C4-2B (cell line): ENCODE data around the gene PRSS56.

Experiments
- ZFX ChIP-seq: fragments of 450-650 bp; IDR thresholded peaks from 2 replicates; pipeline ENCODE4 v1.6.1; 2017
- TF ChIP-seq, protein P1 (sequence below): fragments of 450-650 bp; conservative IDR thresholded peaks from 2 replicates; pipeline ENCODE4 v1.5.1; 2017; ENCODE audit warnings: mild to moderate bottlenecking

DNA sequence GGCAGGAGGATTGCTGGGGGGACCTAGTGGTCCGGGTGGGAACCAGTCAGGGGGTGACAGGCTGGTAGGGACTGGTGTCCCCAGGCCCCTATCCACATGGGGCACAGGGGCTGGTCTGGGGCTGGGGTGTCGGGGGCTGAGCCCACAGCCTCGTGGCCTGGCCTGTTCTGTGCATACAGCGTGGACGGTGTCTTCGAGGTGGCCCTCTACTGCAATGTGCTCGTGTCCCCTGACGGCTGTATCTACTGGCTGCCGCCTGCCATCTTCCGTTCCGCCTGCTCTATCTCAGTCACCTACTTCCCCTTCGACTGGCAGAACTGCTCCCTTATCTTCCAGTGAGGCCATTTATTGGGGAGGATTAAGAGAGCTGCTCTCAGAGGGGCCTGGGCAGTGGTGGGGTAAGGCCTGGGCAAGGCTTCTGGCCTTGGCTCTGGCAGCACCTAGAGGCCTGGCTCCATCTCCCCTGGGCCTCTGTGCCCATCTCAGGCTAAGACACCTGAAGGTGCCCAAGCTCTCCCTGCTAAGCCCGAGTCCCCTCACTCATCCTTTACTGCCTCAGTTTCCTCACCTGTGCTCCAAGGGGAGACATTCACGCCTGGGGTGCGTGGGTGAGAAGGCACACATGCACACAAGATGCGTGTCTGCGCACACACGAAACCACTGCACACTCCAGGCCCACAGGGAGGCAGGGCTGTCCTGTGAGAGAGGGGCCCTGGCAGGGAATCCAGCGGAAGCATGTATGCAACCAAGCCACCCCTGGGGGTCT lies 21.2 kb downstream of the PRSS56 start:
- TF ChIP-seq, protein P1, sequence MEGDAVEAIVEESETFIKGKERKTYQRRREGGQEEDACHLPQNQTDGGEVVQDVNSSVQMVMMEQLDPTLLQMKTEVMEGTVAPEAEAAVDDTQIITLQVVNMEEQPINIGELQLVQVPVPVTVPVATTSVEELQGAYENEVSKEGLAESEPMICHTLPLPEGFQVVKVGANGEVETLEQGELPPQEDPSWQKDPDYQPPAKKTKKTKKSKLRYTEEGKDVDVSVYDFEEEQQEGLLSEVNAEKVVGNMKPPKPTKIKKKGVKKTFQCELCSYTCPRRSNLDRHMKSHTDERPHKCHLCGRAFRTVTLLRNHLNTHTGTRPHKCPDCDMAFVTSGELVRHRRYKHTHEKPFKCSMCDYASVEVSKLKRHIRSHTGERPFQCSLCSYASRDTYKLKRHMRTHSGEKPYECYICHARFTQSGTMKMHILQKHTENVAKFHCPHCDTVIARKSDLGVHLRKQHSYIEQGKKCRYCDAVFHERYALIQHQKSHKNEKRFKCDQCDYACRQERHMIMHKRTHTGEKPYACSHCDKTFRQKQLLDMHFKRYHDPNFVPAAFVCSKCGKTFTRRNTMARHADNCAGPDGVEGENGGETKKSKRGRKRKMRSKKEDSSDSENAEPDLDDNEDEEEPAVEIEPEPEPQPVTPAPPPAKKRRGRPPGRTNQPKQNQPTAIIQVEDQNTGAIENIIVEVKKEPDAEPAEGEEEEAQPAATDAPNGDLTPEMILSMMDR: no peak
- no peak for TF ChIP-seq ZFX
